HG02852 (cell line): ENCODE data around the gene CMTM8.

Source experiments
- ATAC-seq: cut with Tn5 transposase; IDR thresholded peaks from one replicate; pipeline ENCODE4 v1.9.1; 2021; ENCODE audit warnings: mild to moderate bottlenecking, moderate library complexity; ENCODE audit not compliant: unreplicated experiment

The CMTM8 gene

GRCh38 chr3:32405711-32406323 lies 167.3 kb downstream of the CMTM8 start:
- no peak for ATAC-seq

GRCh38 chr3:32406486-32407408 lies 168.3 kb downstream of the CMTM8 start:
- ATAC-seq = no peak

DNA sequence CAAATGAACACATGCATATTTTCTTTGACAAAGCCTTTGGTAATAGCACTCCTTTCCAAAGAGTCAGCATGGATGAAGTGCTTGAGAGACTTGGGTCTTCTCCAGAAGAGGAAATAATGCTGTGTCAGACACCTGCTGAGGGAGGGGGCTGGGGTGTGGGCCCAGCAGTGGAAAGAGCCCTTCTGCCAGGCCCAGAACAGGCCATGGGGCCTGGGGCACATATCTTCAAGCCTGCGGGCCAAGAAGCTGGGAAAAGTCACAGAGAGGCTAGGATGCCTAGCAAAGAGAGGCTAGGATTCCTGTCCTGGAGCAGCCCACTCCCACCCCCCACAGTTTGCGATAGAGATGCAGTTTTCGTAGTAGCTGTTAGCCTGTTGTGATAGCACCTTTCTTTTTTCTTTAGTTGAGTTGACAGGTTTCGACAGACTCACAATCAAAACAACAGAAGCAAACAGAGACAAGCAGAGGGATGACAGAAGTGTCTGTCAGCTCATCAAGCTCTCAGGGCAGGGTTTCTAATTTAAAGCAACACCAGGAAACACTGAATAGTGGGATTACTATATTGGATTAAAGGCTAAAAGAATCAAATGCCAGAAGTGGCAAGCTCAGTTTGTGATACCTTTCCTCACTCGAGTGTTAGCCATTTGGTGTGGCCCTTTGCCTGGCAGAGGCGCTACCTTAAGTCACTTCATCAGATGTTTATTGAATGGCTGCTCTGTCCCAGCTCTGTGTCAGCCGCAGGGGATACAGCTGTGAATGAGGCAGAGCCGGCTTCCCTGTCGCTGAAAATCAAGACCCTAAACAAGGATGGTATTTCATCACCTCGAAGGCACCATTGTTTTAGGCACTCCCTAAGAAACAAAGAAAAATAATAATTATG lies 172.1 kb downstream of the CMTM8 start:
- ATAC-seq = no peak

DNA sequence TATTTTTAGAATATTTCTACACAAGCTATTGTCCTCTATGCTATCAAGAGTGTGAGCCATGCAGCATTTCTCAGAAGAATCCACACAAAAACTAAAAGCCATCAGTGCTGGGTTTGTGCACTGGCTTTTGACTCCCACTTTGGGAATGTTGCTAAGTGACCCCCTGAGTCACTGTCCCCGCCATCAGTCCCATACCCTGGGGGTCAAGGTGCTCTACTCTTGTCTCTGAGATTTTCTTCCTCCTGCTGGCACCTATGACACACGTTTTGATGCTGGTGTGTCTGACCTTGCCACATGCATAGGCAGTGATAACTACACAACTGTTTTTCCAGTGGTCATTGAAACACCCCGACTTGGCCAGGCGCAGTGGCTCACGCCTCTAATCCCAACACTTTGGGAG lies 173.0 kb downstream of the CMTM8 start:
- no peak for ATAC-seq

- ATAC-seq = no peak
These were observed 174.4 kb downstream of the CMTM8 start for GRCh38 chr3:32412887-32413286.

- ATAC-seq = no peak
These were observed 175.5 kb downstream of the CMTM8 start for GRCh38 chr3:32413845-32414521.

DNA sequence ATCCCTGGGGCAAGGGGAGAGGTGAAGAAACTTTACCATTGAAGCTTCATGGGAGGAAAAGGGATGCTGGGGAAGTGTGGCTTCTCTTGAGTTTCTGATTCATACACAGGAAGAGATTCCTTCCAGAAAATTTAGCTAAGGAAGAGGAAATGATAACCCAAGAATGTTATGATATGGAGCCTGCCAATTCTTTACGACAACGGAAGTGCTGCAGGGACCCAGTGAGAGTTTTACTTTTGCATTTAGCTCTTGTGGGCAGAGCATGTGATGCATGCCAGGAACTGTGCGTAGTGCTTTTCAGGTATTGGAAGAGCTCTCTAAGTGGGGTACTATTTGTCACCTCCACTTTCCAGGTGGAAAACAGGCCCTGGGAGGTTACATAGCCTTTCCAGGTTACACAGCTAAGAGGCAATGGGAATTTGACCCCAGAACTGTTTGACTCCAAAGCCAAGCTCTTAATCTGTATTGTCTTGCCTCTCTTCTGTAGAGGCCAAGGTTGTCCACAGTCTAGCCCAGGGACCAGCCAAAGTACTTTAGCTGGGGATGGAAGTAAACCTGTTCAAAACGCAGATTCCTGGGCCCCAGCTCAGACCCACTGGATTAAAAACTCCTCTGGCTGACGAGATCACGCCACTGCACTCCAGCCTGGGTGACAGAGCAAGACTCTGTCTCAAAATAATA lies 176.2 kb downstream of the CMTM8 start:
- ATAC-seq = peak; percentile 70

- ATAC-seq = no peak
These were observed 181.3 kb downstream of the CMTM8 start for GRCh38 chr3:32419742-32420125.
